WTC11 (cell line): ENCODE measurements around the gene SLC66A2. TPM values are rescaled to one million over a fixed set of nuclear protein-coding genes. Genes with fewer than 3 reads are reported as not detected.
A peak's percentile ranks its signal among the peaks of the same experiment; 100 is the strongest.

Experiments used
- ATAC-seq: fragments of 200-7000 bp; cut with Tn5 transposase; 2 replicates; pipeline ENCODE4 v1.10.0; 2021; ENCODE audit warnings: mild to moderate bottlenecking, moderate library complexity
- CTCF ChIA-PET: fragments of 300-600 bp; sonication (Branson Sonifier 250); formaldehyde crosslinking; loops from one replicate; lab custom pipeline; 2021; ENCODE audit warnings: antibody characterized with exemption; lab: Charles Lee
- POLR2A ChIA-PET: fragments of 350-600 bp; sonication (Branson Sonifier 250); formaldehyde crosslinking; loops from one replicate; lab custom pipeline; 2021; ENCODE audit warnings: antibody characterized with exemption; lab: Charles Lee
- DNase-seq: peaks from one replicate; pipeline ENCODE4 v3.0.0; 2021; ENCODE audit warnings: low spot score
- H3K27ac Mint-ChIP-seq: 2 replicates; pipeline ENCODE4 v1.8.0; 2021; ENCODE audit warnings: mixed read lengths
- H3K27me3 Mint-ChIP-seq: 2 replicates; pipeline ENCODE4 v1.8.0; 2021; ENCODE audit warnings: low read depth, mild to moderate bottlenecking, moderate library complexity, mixed read lengths
- H3K36me3 Mint-ChIP-seq: 2 replicates; pipeline ENCODE4 v1.8.0; 2021; ENCODE audit warnings: mixed read lengths
- H3K4me1 Mint-ChIP-seq: 2 replicates; pipeline ENCODE4 v1.8.0; 2022; ENCODE audit warnings: mixed read lengths
- H3K4me3 Mint-ChIP-seq: 2 replicates; pipeline ENCODE4 v1.8.0; 2021; ENCODE audit warnings: mild to moderate bottlenecking, moderate library complexity, mixed read lengths
- H3K9me3 Mint-ChIP-seq: 2 replicates; pipeline ENCODE4 v1.8.0; 2021; ENCODE audit warnings: mixed read lengths
- AR ChIP-seq: fragments of 250-450 bp; sonication (Bioruptor Pico); IDR thresholded peaks from 2 replicates; pipeline ENCODE4 v1.9.0; 2021; ENCODE audit warnings: mild to moderate bottlenecking
- ATF2 ChIP-seq: sonication (generic); formaldehyde crosslinking; IDR thresholded peaks from 2 replicates; pipeline ENCODE4 v1.8.1; 2022; ENCODE audit warnings: low read depth, missing genetic modification reagents, borderline replicate concordance
- ATF3 ChIP-seq: sonication (generic); formaldehyde crosslinking; conservative IDR thresholded peaks from 2 replicates; pipeline ENCODE4 v1.8.1; 2022; ENCODE audit warnings: mild to moderate bottlenecking, missing genetic modification reagents
- ESRRA ChIP-seq: sonication (generic); formaldehyde crosslinking; IDR thresholded peaks from 2 replicates; pipeline ENCODE4 v1.8.1; 2022; ENCODE audit warnings: mild to moderate bottlenecking, missing genetic modification reagents, borderline replicate concordance
- FOXJ3 ChIP-seq: sonication (generic); formaldehyde crosslinking; IDR thresholded peaks from 2 replicates; pipeline ENCODE4 v1.9.0; 2021; ENCODE audit warnings: missing genetic modification reagents, mild to moderate bottlenecking, borderline replicate concordance
- FOXP1 ChIP-seq: sonication (generic); formaldehyde crosslinking; IDR thresholded peaks from 2 replicates; pipeline ENCODE4 v1.8.0; 2022; ENCODE audit warnings: missing genetic modification reagents, mild to moderate bottlenecking, moderate library complexity, borderline replicate concordance
- GTF2I ChIP-seq: fragments of 250-450 bp; sonication (Bioruptor Pico); conservative IDR thresholded peaks from 2 replicates; pipeline ENCODE4 v1.4.0; 2021; ENCODE audit warnings: mild to moderate bottlenecking
- MXD4 ChIP-seq: fragments of 250-450 bp; sonication (Bioruptor Pico); IDR thresholded peaks from 2 replicates; pipeline ENCODE4 v1.8.0; 2021; ENCODE audit warnings: mild to moderate bottlenecking, moderate library complexity, borderline replicate concordance
- NFYB ChIP-seq: sonication (generic); formaldehyde crosslinking; conservative IDR thresholded peaks from 2 replicates; pipeline ENCODE4 v1.8.0; 2022; ENCODE audit warnings: low read depth, missing genetic modification reagents
- PRDM15 ChIP-seq: sonication (generic); formaldehyde crosslinking; IDR thresholded peaks from 2 replicates; pipeline ENCODE4 v1.8.0; 2022; ENCODE audit warnings: missing genetic modification reagents
- TEAD4 ChIP-seq: sonication (generic); formaldehyde crosslinking; IDR thresholded peaks from 2 replicates; pipeline ENCODE4 v1.8.0; 2022; ENCODE audit warnings: mild to moderate bottlenecking, missing genetic modification reagents
- ZBTB21 ChIP-seq: sonication (generic); formaldehyde crosslinking; IDR thresholded peaks from 2 replicates; pipeline ENCODE4 v1.8.1; 2023; ENCODE audit warnings: mild to moderate bottlenecking, missing genetic modification reagents, borderline replicate concordance
- ZNF219 ChIP-seq: sonication (generic); formaldehyde crosslinking; IDR thresholded peaks from 2 replicates; pipeline ENCODE4 v1.8.0; 2023; ENCODE audit warnings: missing genetic modification reagents, mild to moderate bottlenecking, borderline replicate concordance
- ZNF396 ChIP-seq: fragments of 250-450 bp; sonication (Bioruptor Pico); IDR thresholded peaks from 2 replicates; pipeline ENCODE4 v1.8.0; 2021; ENCODE audit warnings: mild to moderate bottlenecking, moderate library complexity, borderline replicate concordance
- ZNF423 ChIP-seq: fragments of 250-450 bp; sonication (Bioruptor Pico); IDR thresholded peaks from 2 replicates; pipeline ENCODE4 v2.1.2; 2022; ENCODE audit warnings: mild to moderate bottlenecking, moderate library complexity
- ZNF532 ChIP-seq: fragments of 250-450 bp; sonication (Bioruptor Pico); IDR thresholded peaks from 2 replicates; pipeline ENCODE4 v1.9.0; 2021; ENCODE audit warnings: mild to moderate bottlenecking, borderline replicate concordance
- total RNA-seq: library from RNA; stranded (reverse); gene quantifications from 3 replicates; pipeline ENCODE4 v1.2.3, GENCODE V29; 2021

Gene SLC66A2
- total RNA-seq, 1 experiment from 2014 or later = 20.9 TPM

- peak overlapping the region; percentile 80; the same call in 1 of the 2 replicates for H3K27ac Mint-ChIP-seq
- no peak for ATAC-seq
Observed at GRCh38 chr18:79945118-79946042, 6.1 kb downstream of the SLC66A2 start.

GRCh38 chr18:79944746-79945117, 6.7 kb downstream of the SLC66A2 start:
- H3K4me3 Mint-ChIP-seq = no peak overlapping the region
- no peak overlapping the region for H3K27ac Mint-ChIP-seq
- peaks cover 9% of the 10 kb centered on the region for H3K27me3 Mint-ChIP-seq
- no peaks in the 10 kb centered on the region for H3K9me3 Mint-ChIP-seq
- DNase-seq = no peak
- ChIA-PET POLR2A (no interaction called here), CTCF (interaction anchor here (2.1 kb wide), 1 partner anchor 11 kb away, joined by 8 read pairs; no protein-coding TSS in a partner anchor)
- no peak for ATAC-seq
- peaks cover 13% of the 10 kb centered on the region for H3K4me1 Mint-ChIP-seq
- H3K36me3 Mint-ChIP-seq = peaks cover 2% of the 10 kb centered on the region; the same call in 1 of the 2 replicates
- TF ChIP-seq ZBTB21 (CRISPR knock-in tag) (no peak), ZNF532 (CRISPR knock-in tag) (no peak), NFYB (CRISPR knock-in tag) (no peak), ESRRA (CRISPR knock-in tag) (no peak), ZNF396 (CRISPR knock-in tag) (no peak), AR (CRISPR knock-in tag) (no peak), ATF2 (CRISPR knock-in tag) (no peak)

More at GRCh38 chr18:79945118-79946042, 6.1 kb downstream of the SLC66A2 start:
- no peak overlapping the region for H3K4me3 Mint-ChIP-seq
- CTCF ChIA-PET = interaction anchor here (2.1 kb wide), 1 partner anchor 11 kb away, joined by 8 read pairs; no protein-coding TSS in a partner anchor
- POLR2A ChIA-PET = no interaction called here
- TF ChIP-seq ZNF423 (CRISPR knock-in tag) = no peak
- no peak for TF ChIP-seq PRDM15 (CRISPR knock-in tag)
- TF ChIP-seq GTF2I = no peak
- TF ChIP-seq FOXJ3 (CRISPR knock-in tag) = no peak
- no peak for TF ChIP-seq FOXP1 (CRISPR knock-in tag)
- TF ChIP-seq ZNF219 (CRISPR knock-in tag) = no peak
- TF ChIP-seq TEAD4 = no peak
- TF ChIP-seq ZBTB21 (CRISPR knock-in tag) = no peak
- no peak for TF ChIP-seq ATF3 (CRISPR knock-in tag)
- TF ChIP-seq MXD4 (CRISPR knock-in tag) = no peak
- TF ChIP-seq ZNF396 (CRISPR knock-in tag) = no peak
- peaks cover 13% of the 10 kb centered on the region for H3K4me1 Mint-ChIP-seq
- 0 out of 2 replicates have a peak, but pooled peaks cover 2% of the 10 kb centered on the region for H3K36me3 Mint-ChIP-seq
- no peak for DNase-seq
- peaks cover 15% of the 10 kb centered on the region for H3K27me3 Mint-ChIP-seq
- H3K9me3 Mint-ChIP-seq = no peaks in the 10 kb centered on the region
